A549 (cell line): ENCODE data around the gene HELZ2. TPM values are rescaled to one million over a fixed set of nuclear protein-coding genes. Genes with fewer than 3 reads are reported as not detected.

Experiments
- ATAC-seq, 2 experiments: fragments of 200-7000 bp in 1 of 2; fragments of >200 bp in 1 of 2; cut with Nextera tagmentation in 1 of 2; cut with Tn5 transposase in 1 of 2; 3 replicates each; pipeline versions ENCODE4 v1.8.0 to v1.9.1; 2018 to 2020; ENCODE audit warnings: mild to moderate bottlenecking in 1 of 2, moderate library complexity in 1 of 2
- CTCF ChIA-PET: fragments of 300-600 bp; sonication (Branson Sonifier 250); formaldehyde crosslinking; extraction: SDS; loops from one replicate; lab custom pipeline; 2021; ENCODE audit warnings: antibody characterized with exemption, inconsistent platforms; lab: Yijun Ruan, JAX
- POLR2A ChIA-PET: fragments of 350-600 bp; formaldehyde crosslinking; extraction: SDS; loops from one replicate; lab custom pipeline; 2021; ENCODE audit warnings: antibody characterized with exemption, inconsistent platforms; lab: Yijun Ruan, JAX
- DNase-seq, 2 experiments: peaks; one replicate each; pipeline versions ENCODE4 v3.0.0 to v3.0.0-alpha.2; 2011 to 2016; ENCODE audit warnings: low read depth in 1 of 2, low spot score in 1 of 2
- FAIRE-seq: peaks from 2 replicates; lab custom pipeline; 2011; peaks lifted over from hg19 to GRCh38; lab: Jason Lieb, UNC
- H3K27ac ChIP-seq, 2 experiments: fragments of >200 bp; sonication (Bioruptor Twin); formaldehyde crosslinking; 3 replicates each; pipeline ENCODE4 v1.5.1; 2016 to 2017
- H3K4me1 ChIP-seq: fragments of >200 bp; sonication (Bioruptor Twin); formaldehyde crosslinking; 3 replicates; pipeline ENCODE4 v1.6.1; 2016
- H3K4me2 ChIP-seq: fragments of >200 bp; sonication (Bioruptor Twin); formaldehyde crosslinking; 3 replicates; pipeline ENCODE4 v1.6.1; 2016
- H3K4me3 ChIP-seq: fragments of >200 bp; sonication (Bioruptor Twin); formaldehyde crosslinking; 3 replicates; pipeline ENCODE4 v1.5.1; 2016
- H3K9me3 ChIP-seq: fragments of >200 bp; sonication (Bioruptor Twin); formaldehyde crosslinking; 3 replicates; pipeline ENCODE4 v1.6.1; 2016
- BCL3 ChIP-seq: fragments of >200 bp; sonication (Bioruptor Twin); formaldehyde crosslinking; IDR thresholded peaks from 3 replicates; pipeline ENCODE4 v1.6.1; 2016
- BHLHE40 ChIP-seq: IDR thresholded peaks from 2 replicates; pipeline ENCODE4 v1.6.1; 2012; ENCODE audit warnings: low read depth, low read length, inconsistent platforms
- CBX8 ChIP-seq: fragments of 200-600 bp; sonication (generic); IDR thresholded peaks from 2 replicates; pipeline ENCODE4 v1.6.1; 2016
- CHD4 ChIP-seq: fragments of 200-600 bp; sonication (generic); IDR thresholded peaks from 2 replicates; pipeline ENCODE4 v1.6.1; 2016; ENCODE audit warnings: antibody characterized with exemption, mild to moderate bottlenecking, borderline replicate concordance
- CTCF ChIP-seq: fragments of >200 bp; sonication (Bioruptor Twin); formaldehyde crosslinking; IDR thresholded peaks from 3 replicates; pipeline ENCODE4 v1.5.1; 2016
- E2F6 ChIP-seq: IDR thresholded peaks from 2 replicates; pipeline ENCODE4 v1.6.1; 2012; ENCODE audit warnings: low read depth, borderline replicate concordance
- EHF ChIP-seq: fragments of 250-450 bp; sonication (Bioruptor Pico); IDR thresholded peaks from 2 replicates; pipeline ENCODE4 v1.5.0; 2020; ENCODE audit warnings: mild to moderate bottlenecking
- FOSL2 ChIP-seq, 2 experiments: fragments of 450-650 bp in 1 of 2; fragments of >200 bp in 1 of 2; sonication (Bioruptor Twin) in 1 of 2; formaldehyde crosslinking; IDR thresholded peaks; 2 replicates each; pipeline versions ENCODE4 v1.5.0 to v1.6.1; 2016 to 2020; ENCODE audit warnings: mild to moderate bottlenecking in 1 of 2, moderate library complexity in 1 of 2
- GATA3 ChIP-seq: IDR thresholded peaks from 2 replicates; pipeline ENCODE4 v1.6.1; 2012; ENCODE audit warnings: borderline replicate concordance
- HOXB5 ChIP-seq: fragments of 250-450 bp; sonication (Bioruptor Pico); IDR thresholded peaks from 2 replicates; pipeline ENCODE4 v1.5.0; 2020; ENCODE audit warnings: mild to moderate bottlenecking, moderate library complexity
- JUN ChIP-seq, 2 experiments: fragments of >200 bp; sonication (Bioruptor Twin); formaldehyde crosslinking; IDR thresholded peaks; 2 replicates in 1 of 2; 3 replicates in 1 of 2; pipeline ENCODE4 v1.6.1; 2016 to 2017
- KDM5A ChIP-seq: fragments of 200-600 bp; sonication (generic); IDR thresholded peaks from 2 replicates; pipeline ENCODE4 v1.6.1; 2016; ENCODE audit warnings: antibody characterized with exemption, mild to moderate bottlenecking
- MAFK ChIP-seq: fragments of 450-650 bp; IDR thresholded peaks from 2 replicates; pipeline ENCODE4 v1.6.1; 2014; ENCODE audit not compliant: partially characterized antibody
- MAX ChIP-seq: IDR thresholded peaks from 2 replicates; pipeline ENCODE4 v1.6.1; 2012
- MAZ ChIP-seq: fragments of 150-350 bp; IDR thresholded peaks from 2 replicates; pipeline ENCODE4 v1.6.1; 2014; ENCODE audit warnings: antibody characterized with exemption, low read depth, low read length, borderline replicate concordance
- MYC ChIP-seq: IDR thresholded peaks from 2 replicates; pipeline ENCODE4 v1.6.1; 2012; ENCODE audit warnings: mild to moderate bottlenecking, inconsistent platforms, low read length, improper control_type of control experiment, borderline replicate concordance
- NR3C1 ChIP-seq: fragments of >200 bp; sonication (Bioruptor Twin); formaldehyde crosslinking; IDR thresholded peaks from 3 replicates; pipeline ENCODE4 v1.6.1; 2017
- PBX3 ChIP-seq: IDR thresholded peaks from 2 replicates; pipeline ENCODE4 v1.6.1; 2012
- PHF8 ChIP-seq: fragments of 200-600 bp; sonication (generic); IDR thresholded peaks from 2 replicates; pipeline ENCODE4 v1.6.1; 2016; ENCODE audit warnings: low read depth, mild to moderate bottlenecking, antibody characterized with exemption, moderate library complexity, borderline replicate concordance
- POLR2A ChIP-seq: IDR thresholded peaks from 2 replicates; pipeline ENCODE4 v1.6.1; 2012; ENCODE audit warnings: mild to moderate bottlenecking, low read length
- RAD21 ChIP-seq, 2 experiments: fragments of >200 bp in 1 of 2; sonication (Bioruptor Twin) in 1 of 2; formaldehyde crosslinking in 1 of 2; IDR thresholded peaks in 1 of 2; conservative IDR thresholded peaks in 1 of 2; 2 replicates in 1 of 2; 3 replicates in 1 of 2; pipeline ENCODE4 v1.6.1; 2012 to 2018; ENCODE audit warnings: inconsistent platforms in 1 of 2
- RARB ChIP-seq: fragments of 250-450 bp; sonication (Bioruptor Pico); IDR thresholded peaks from 2 replicates; pipeline ENCODE4 v1.8.0; 2021; ENCODE audit warnings: mild to moderate bottlenecking, moderate library complexity
- RFX5 ChIP-seq: fragments of 450-650 bp; IDR thresholded peaks from 2 replicates; pipeline ENCODE4 v1.7.1; 2014; ENCODE audit warnings: antibody characterized with exemption, mild to moderate bottlenecking, moderate library complexity
- RNF2 ChIP-seq: fragments of 200-600 bp; sonication (generic); IDR thresholded peaks from 2 replicates; pipeline ENCODE4 v1.6.1; 2016; ENCODE audit warnings: low read depth, mild to moderate bottlenecking, antibody characterized with exemption, moderate library complexity, borderline replicate concordance
- SMC3 ChIP-seq: fragments of >200 bp; sonication (Bioruptor Twin); formaldehyde crosslinking; IDR thresholded peaks from 3 replicates; pipeline ENCODE4 v1.6.1; 2018; ENCODE audit warnings: inconsistent platforms
- SREBF2 ChIP-seq: fragments of 450-650 bp; IDR thresholded peaks from 2 replicates; pipeline ENCODE4 v1.6.1; 2014; ENCODE audit warnings: mild to moderate bottlenecking, moderate library complexity
- TP53 ChIP-seq: fragments of 250-450 bp; sonication (Bioruptor Pico); IDR thresholded peaks from 2 replicates; pipeline ENCODE4 v1.5.0; 2021; ENCODE audit warnings: mild to moderate bottlenecking, moderate library complexity
- ZC3H11A ChIP-seq: fragments of 450-650 bp; IDR thresholded peaks from 2 replicates; pipeline ENCODE4 v1.6.1; 2014; ENCODE audit warnings: antibody characterized with exemption, mild to moderate bottlenecking
- ZFP36 ChIP-seq: fragments of 450-650 bp; IDR thresholded peaks from 2 replicates; pipeline ENCODE4 v1.6.1; 2014; ENCODE audit warnings: borderline replicate concordance; ENCODE audit not compliant: partially characterized antibody
- ZNF302 ChIP-seq: fragments of 250-450 bp; sonication (Bioruptor Pico); IDR thresholded peaks from 2 replicates; pipeline ENCODE4 v1.9.0; 2021; ENCODE audit warnings: inconsistent platforms, mild to moderate bottlenecking, moderate library complexity
- WGBS: methylation state at CpG from one replicate; pipeline ENCODE4 v1.1.6; 2017; ENCODE audit errors: missing lambda C conversion rate; 5-methylcytosine and 5-hydroxymethylcytosine counted together
- polyA plus RNA-seq, 4 experiments: library from polyadenylated mRNA; depleted of rRNA in 3 of 4; stranded (reverse); fragments of >200 nt; fragmentation: RNase III in 1 of 4; extraction: RNeasy Plus Mini Kit Qiagen cat#74134 plus additional on column Dnase treatment in 1 of 4; gene quantifications; 2 replicates in 3 of 4; 3 replicates in 1 of 4; pipeline ENCODE4 v1.2.3, GENCODE V29; 2011 to 2017

Gene HELZ2
- polyA plus RNA-seq, 2 of the 4 experiments (the other 2 are of a cell fraction) = 3.2 to 4.5 TPM

GRCh38 chr20:63537525-63538203 is 36.4 kb downstream of the HELZ2 start:
- ATAC-seq (peak; percentile 86 to 95), DNase-seq (peak; percentile 98 to 100), FAIRE-seq (no peak)
- 1% methylated on average over 16 of the region's 34 CpGs for WGBS
- Histone ChIP-seq H3K4me2 (peak overlapping the region; percentile 94), H3K4me1 (peaks cover 18% of the 10 kb centered on the region), H3K9me3 (no peaks in the 10 kb centered on the region), H3K4me3 (peak overlapping the region; percentile 59), H3K27ac (peak overlapping the region; percentile 93 to 97)
- CTCF ChIA-PET = interaction anchor here (0.6 to 6.8 kb wide), 94 partner anchors 9 to 583 kb away, joined by 3 to 93 read pairs (median 5); partner anchors contain the start of genes FNDC11, LKAAEAR1, PPDPF and PRPF6
- POLR2A ChIA-PET = interaction anchor here (0.6 to 4.9 kb wide), 15 partner anchors 9 to 525 kb away, joined by 3 to 62 read pairs (median 4); partner anchors contain the start of genes ARFRP1, GMEB2, HELZ2 and PPDPF
- no peak for TF ChIP-seq BHLHE40
- TF ChIP-seq CHD4 = no peak
- no peak for TF ChIP-seq MAFK
- no peak for TF ChIP-seq FOSL2 (IDR thresholded peaks at IDR 0.05)
- TF ChIP-seq FOSL2 (CRISPR knock-in tag; IDR thresholded peaks at IDR 0.05) = no peak
- TF ChIP-seq JUN (IDR thresholded peaks at IDR 0.05) = peak; percentile 21 to 44; a peak in 3 of 5 replicates
- no peak for TF ChIP-seq ZNF302 (CRISPR knock-in tag)
- TF ChIP-seq ZFP36 = peak; percentile 100
- TF ChIP-seq POLR2A = peak; percentile 50
- TF ChIP-seq TP53 (CRISPR knock-in tag) = 0 out of 2 replicates have a peak, but pooled peaks have one; percentile 22
- TF ChIP-seq MYC = peak; percentile 9; the same call in 1 of the 2 replicates
- no peak for TF ChIP-seq RARB
- peak; percentile 41; the same call in 1 of the 2 replicates for TF ChIP-seq E2F6
- no peak for TF ChIP-seq ZC3H11A
- TF ChIP-seq CBX8 = no peak
- TF ChIP-seq HOXB5 (CRISPR knock-in tag) = no peak; the same call in 1 of the 2 replicates
- peak; percentile 92 for TF ChIP-seq SMC3
- TF ChIP-seq GATA3 = peak; percentile 42
- TF ChIP-seq PHF8 = peak; percentile 54; the same call in 1 of the 2 replicates
- TF ChIP-seq NR3C1 = no peak
- TF ChIP-seq MAZ = 0 out of 2 replicates have a peak, but pooled peaks have one; percentile 39
- TF ChIP-seq CTCF = peak; percentile 94
- peak; percentile 30; the same call in 2 of the 3 replicates for TF ChIP-seq BCL3
- peak; percentile 89 for TF ChIP-seq KDM5A
- no peak for TF ChIP-seq SREBF2
- peak; percentile 94 to 99 for TF ChIP-seq RAD21 (conservative IDR thresholded peaks at IDR 0.05 in 1 of 2, IDR thresholded peaks at IDR 0.05 in 1 of 2)
- TF ChIP-seq RNF2 = no peak
- TF ChIP-seq MAX = peak; percentile 77
- TF ChIP-seq EHF (CRISPR knock-in tag) = 0 out of 2 replicates have a peak, but pooled peaks have one; percentile 49
- no peak for TF ChIP-seq RFX5
- peak; percentile 77 for TF ChIP-seq PBX3
